IPS-18c (cell line): ENCODE data around the gene INHA.

Source experiments
- H3K4me3 ChIP-seq: 2 replicates; pipeline ENCODE4 v1.7.0; 2013; ENCODE audit warnings: low read depth, mild to moderate bottlenecking, low read length, moderate library complexity; ENCODE audit not compliant: insufficient read depth
- H3K9me3 ChIP-seq: one replicate; pipeline ENCODE4 v1.6.1; 2013; ENCODE audit warnings: mild to moderate bottlenecking, low read length, moderate library complexity; ENCODE audit not compliant: control insufficient read depth, insufficient read depth

Gene INHA

GRCh38 chr2:219552382-219553167 lies 19.5 kb upstream of the INHA start:
- Histone ChIP-seq H3K4me3 (peak overlapping the region; percentile 87), H3K9me3 (no peaks in the 10 kb centered on the region)

GRCh38 chr2:219553168-219553417 lies 19.0 kb upstream of the INHA start:
- H3K4me3 ChIP-seq, result peak overlapping the region; percentile 87

GRCh38 chr2:219553463-219553963 lies 18.6 kb upstream of the INHA start:
- Histone ChIP-seq H3K9me3 (no peaks in the 10 kb centered on the region), H3K4me3 (peak overlapping the region; percentile 15; the same call in 1 of the 2 replicates)

More at GRCh38 chr2:219553168-219553417, 19.0 kb upstream of the INHA start:
- H3K9me3 ChIP-seq, result no peaks in the 10 kb centered on the region

- Histone ChIP-seq H3K4me3 (no peak overlapping the region), H3K9me3 (no peaks in the 10 kb centered on the region)
Observed at GRCh38 chr2:219554350-219554749, 17.8 kb upstream of the INHA start.

- H3K9me3 ChIP-seq, result no peaks in the 10 kb centered on the region
Observed at GRCh38 chr2:219555956-219556355, 16.2 kb upstream of the INHA start.

GRCh38 chr2:219556413-219556812 lies 15.7 kb upstream of the INHA start:
- no peak overlapping the region for H3K4me3 ChIP-seq

More at GRCh38 chr2:219555956-219556355, 16.2 kb upstream of the INHA start:
- H3K4me3 ChIP-seq, result no peak overlapping the region

GRCh38 chr2:219557320-219557719 lies 14.8 kb upstream of the INHA start:
- Histone ChIP-seq H3K4me3 (no peak overlapping the region), H3K9me3 (no peaks in the 10 kb centered on the region)

More at GRCh38 chr2:219556413-219556812, 15.7 kb upstream of the INHA start:
- H3K9me3 ChIP-seq, result no peaks in the 10 kb centered on the region

- Histone ChIP-seq H3K4me3 (no peak overlapping the region), H3K9me3 (no peaks in the 10 kb centered on the region)
Observed at GRCh38 chr2:219557791-219558785, 14.0 kb upstream of the INHA start.

- H3K4me3 ChIP-seq, result no peak overlapping the region
- H3K9me3 ChIP-seq, result no peaks in the 10 kb centered on the region
Observed at GRCh38 chr2:219559156-219559915, 12.8 kb upstream of the INHA start.

- no peak overlapping the region for H3K4me3 ChIP-seq
- no peaks in the 10 kb centered on the region for H3K9me3 ChIP-seq
Observed at GRCh38 chr2:219560037-219560892, 11.8 kb upstream of the INHA start.

- Histone ChIP-seq H3K9me3 (no peaks in the 10 kb centered on the region), H3K4me3 (no peak overlapping the region)
Observed at GRCh38 chr2:219560893-219561178, 11.3 kb upstream of the INHA start.

- Histone ChIP-seq H3K4me3 (no peak overlapping the region), H3K9me3 (no peaks in the 10 kb centered on the region)
Observed at GRCh38 chr2:219561179-219562048, 10.7 kb upstream of the INHA start.

GRCh38 chr2:219562049-219563020 lies 9.8 kb upstream of the INHA start:
- no peaks in the 10 kb centered on the region for H3K9me3 ChIP-seq
- H3K4me3 ChIP-seq, result no peak overlapping the region

GRCh38 chr2:219563271-219563928 lies 8.7 kb upstream of the INHA start:
- no peak overlapping the region for H3K4me3 ChIP-seq
- no peaks in the 10 kb centered on the region for H3K9me3 ChIP-seq
